HAP-1 (cell line): ENCODE measurements around the gene PGD.
A peak's percentile ranks its signal among the peaks of the same experiment; 100 is the strongest.
"Not testable (repeated sequence)": the region's sequence is repeated elsewhere in the genome, so short reads cannot be mapped to it uniquely, and the experiment has no call there.

Experiments
- DNase-seq, 2 experiments: peaks; one replicate each; pipeline ENCODE4 v3.0.0-alpha.2; 2016 to 2020; ENCODE audit warnings: low spot score in 2 of 2
- H3K27me3 ChIP-seq: fragments of 250-450 bp; sonication (Bioruptor Pico); 2 replicates; pipeline ENCODE4 v1.5.1; 2020; ENCODE audit warnings: low read depth, mild to moderate bottlenecking, moderate library complexity
- H3K36me3 ChIP-seq: fragments of 250-450 bp; sonication (Bioruptor Pico); replicated peaks from 2 replicates; pipeline ENCODE4 v1.5.1; 2020; ENCODE audit warnings: mild to moderate bottlenecking
- H3K4me1 ChIP-seq: fragments of 250-450 bp; sonication (Bioruptor Pico); 2 replicates; pipeline ENCODE4 v1.5.1; 2020; ENCODE audit warnings: mild to moderate bottlenecking
- H3K4me3 ChIP-seq: fragments of 250-450 bp; sonication (Bioruptor Pico); 2 replicates; pipeline ENCODE4 v1.5.1; 2020; ENCODE audit warnings: mild to moderate bottlenecking, moderate library complexity
- H3K9me3 ChIP-seq: fragments of 250-450 bp; sonication (Bioruptor Pico); 2 replicates; pipeline ENCODE4 v1.5.1; 2020; ENCODE audit warnings: mild to moderate bottlenecking, moderate library complexity
- in situ Hi-C: fragments of 300-500 bp; cut with MboI; formaldehyde crosslinking; loops from 3 replicates; pipeline ENCODE4 v1.14.3; 2020; ENCODE audit warnings: low sequenced_read_pairs, inconsistent platforms, mixed read lengths

The PGD gene

DNA sequence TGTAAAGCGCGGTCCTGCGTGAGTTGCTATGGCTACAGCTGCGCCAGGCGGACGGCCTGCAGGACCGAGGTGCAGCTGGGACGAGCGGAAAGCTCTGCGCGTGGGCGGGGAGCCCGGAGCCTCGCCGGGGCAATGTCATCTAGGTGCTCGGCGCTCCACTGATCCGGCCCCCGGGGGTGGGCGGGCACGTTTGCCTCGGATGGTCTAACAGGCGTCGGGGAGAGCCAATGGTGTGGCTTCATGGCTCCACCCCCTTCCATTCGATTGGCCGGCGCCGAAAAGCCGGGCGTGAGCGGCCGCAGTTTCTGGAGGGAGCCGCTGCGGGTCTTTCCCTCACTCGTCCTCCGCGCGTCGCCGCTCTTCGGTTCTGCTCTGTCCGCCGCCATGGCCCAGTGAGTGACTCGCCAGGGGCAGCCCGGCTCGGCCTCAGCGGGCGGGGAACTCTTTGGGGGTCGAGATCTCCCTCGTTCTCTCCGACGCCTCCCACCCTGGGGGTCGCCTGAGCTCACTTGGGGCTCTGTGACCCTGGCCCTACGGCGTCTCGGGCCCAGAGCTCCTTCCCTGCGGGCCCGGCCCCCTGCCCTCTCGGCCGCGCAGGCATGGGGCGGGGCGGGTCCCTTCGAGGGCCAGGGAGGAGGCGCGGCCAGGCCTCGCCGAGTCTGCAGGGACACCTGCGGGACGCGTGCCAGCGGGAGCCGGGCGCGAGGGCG is at the start of gene PGD:
PGD (plus strand) TSS at position 331 of the 710 bp plus-strand sequence; CDS start at position 385, 54 bp downstream.
- peak; percentile 98 to 100 for DNase-seq
- Histone ChIP-seq H3K27me3 (no peaks in the 10 kb centered on the region), H3K4me1 (peaks cover 14% of the 10 kb centered on the region), H3K36me3 (peaks cover 32% of the 10 kb centered on the region), H3K9me3 (peaks cover 6% of the 10 kb centered on the region; the same call in 1 of the 2 replicates), H3K4me3 (peak within 1 kb of the TSS; percentile 90)
- in situ Hi-C loops, result loop anchor here (25.0 kb wide), 1 partner anchor 88 kb away; no protein-coding TSS in a partner anchor

- no peak for DNase-seq
- no peak overlapping the region for H3K4me3 ChIP-seq
- H3K4me1 ChIP-seq, result no peaks in the 10 kb centered on the region
- H3K36me3 ChIP-seq, result peaks cover 26% of the 10 kb centered on the region
- no peaks in the 10 kb centered on the region for H3K27me3 ChIP-seq
- H3K9me3 ChIP-seq, result no peaks in the 10 kb centered on the region
- in situ Hi-C loops, result no loop called here
Measured at GRCh38 chr1:10353282-10353681, 45.6 kb upstream of the PGD start.

DNA sequence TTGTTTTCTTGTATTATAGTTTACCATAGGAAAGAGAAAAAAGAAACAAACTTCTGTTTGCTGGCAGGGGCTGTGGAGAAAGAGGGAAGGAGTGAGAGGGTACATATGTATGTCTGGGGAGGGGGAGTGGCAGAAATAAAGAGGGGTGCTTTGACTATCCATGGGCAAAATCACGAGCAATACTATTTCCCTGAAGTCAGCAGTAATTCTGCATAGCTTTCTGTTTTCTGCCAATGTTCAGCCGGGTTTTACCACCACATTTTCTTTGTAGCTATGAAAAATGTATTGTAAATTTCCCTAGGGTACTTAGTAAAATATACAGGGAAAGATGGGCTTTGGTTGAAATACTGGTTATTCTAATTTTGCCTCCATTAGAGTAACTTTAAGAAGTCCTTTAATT is 45.2 kb upstream of the PGD start:
- in situ Hi-C loops, result no loop called here
- H3K36me3 ChIP-seq, result peaks cover 22% of the 10 kb centered on the region
- H3K4me1 ChIP-seq, result no peaks in the 10 kb centered on the region
- H3K4me3 ChIP-seq, result no peak overlapping the region
- H3K9me3 ChIP-seq, result no peaks in the 10 kb centered on the region
- H3K27me3 ChIP-seq, result no peaks in the 10 kb centered on the region
- DNase-seq, result no peak

- in situ Hi-C loops, result no loop called here
- H3K27me3 ChIP-seq, result no peaks in the 10 kb centered on the region
- H3K4me1 ChIP-seq, result no peaks in the 10 kb centered on the region
- DNase-seq, result peak in 1 of 2 experiments; percentile 26
- no peak overlapping the region for H3K4me3 ChIP-seq
- H3K36me3 ChIP-seq, result peaks cover 18% of the 10 kb centered on the region
- H3K9me3 ChIP-seq, result no peaks in the 10 kb centered on the region
Measured at GRCh38 chr1:10360045-10360444, 38.8 kb upstream of the PGD start.

DNA sequence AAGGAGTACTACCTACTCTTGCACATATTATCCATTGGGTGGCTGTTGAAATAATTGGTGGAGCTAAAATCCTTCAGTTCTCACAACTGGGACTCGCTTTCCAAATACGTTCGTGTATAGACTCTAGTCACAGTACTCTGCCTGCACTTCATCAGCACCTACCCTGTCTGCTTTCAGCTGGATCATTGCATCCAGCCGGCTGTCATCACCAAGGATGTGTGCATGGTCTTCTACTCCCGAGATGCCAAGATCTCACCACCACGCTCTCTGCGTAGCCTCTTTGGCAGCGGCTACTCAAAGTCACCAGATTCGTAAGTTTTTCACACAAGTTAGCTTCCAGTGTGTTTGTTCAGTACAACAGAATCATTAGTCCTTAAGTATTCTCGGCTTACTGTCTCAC is 37.3 kb upstream of the PGD start:
- no peaks in the 10 kb centered on the region for H3K27me3 ChIP-seq
- no peak for DNase-seq
- peaks cover 29% of the 10 kb centered on the region for H3K36me3 ChIP-seq
- in situ Hi-C loops, result no loop called here
- no peak overlapping the region for H3K4me3 ChIP-seq
- no peaks in the 10 kb centered on the region for H3K9me3 ChIP-seq
- H3K4me1 ChIP-seq, result no peaks in the 10 kb centered on the region

DNA sequence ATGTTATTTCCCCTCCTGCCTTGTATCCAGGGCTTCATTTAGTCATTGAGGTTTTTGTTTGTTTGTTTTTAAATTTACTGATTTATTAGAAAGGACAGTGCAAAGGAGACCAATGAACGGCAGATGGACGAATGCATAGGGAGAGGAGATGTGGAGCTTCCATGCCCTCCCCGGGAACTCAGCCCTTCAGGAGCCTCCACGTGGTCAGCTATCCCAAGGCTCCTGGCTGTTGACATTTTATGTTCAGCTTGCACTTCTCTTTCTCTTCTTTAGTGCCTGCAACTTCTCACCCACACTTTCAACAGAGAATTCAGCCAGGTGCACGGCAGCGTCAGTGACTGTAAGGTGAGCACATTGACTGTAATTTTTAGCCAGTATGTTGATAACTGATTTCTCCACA is 30.7 kb upstream of the PGD start:
- Histone ChIP-seq H3K9me3 (no peaks in the 10 kb centered on the region), H3K36me3 (peaks cover 40% of the 10 kb centered on the region), H3K4me3 (no peak overlapping the region), H3K27me3 (no peaks in the 10 kb centered on the region), H3K4me1 (no peaks in the 10 kb centered on the region)
- in situ Hi-C loops, result no loop called here
- DNase-seq, result no peak

- no peak for DNase-seq
- Histone ChIP-seq H3K4me1 (no peaks in the 10 kb centered on the region; the same call in 1 of the 2 replicates), H3K4me3 (no peak overlapping the region), H3K36me3 (peaks cover 55% of the 10 kb centered on the region), H3K27me3 (no peaks in the 10 kb centered on the region), H3K9me3 (no peaks in the 10 kb centered on the region)
- in situ Hi-C loops, result no loop called here
Measured at GRCh38 chr1:10374442-10374860, 24.4 kb upstream of the PGD start.

DNA sequence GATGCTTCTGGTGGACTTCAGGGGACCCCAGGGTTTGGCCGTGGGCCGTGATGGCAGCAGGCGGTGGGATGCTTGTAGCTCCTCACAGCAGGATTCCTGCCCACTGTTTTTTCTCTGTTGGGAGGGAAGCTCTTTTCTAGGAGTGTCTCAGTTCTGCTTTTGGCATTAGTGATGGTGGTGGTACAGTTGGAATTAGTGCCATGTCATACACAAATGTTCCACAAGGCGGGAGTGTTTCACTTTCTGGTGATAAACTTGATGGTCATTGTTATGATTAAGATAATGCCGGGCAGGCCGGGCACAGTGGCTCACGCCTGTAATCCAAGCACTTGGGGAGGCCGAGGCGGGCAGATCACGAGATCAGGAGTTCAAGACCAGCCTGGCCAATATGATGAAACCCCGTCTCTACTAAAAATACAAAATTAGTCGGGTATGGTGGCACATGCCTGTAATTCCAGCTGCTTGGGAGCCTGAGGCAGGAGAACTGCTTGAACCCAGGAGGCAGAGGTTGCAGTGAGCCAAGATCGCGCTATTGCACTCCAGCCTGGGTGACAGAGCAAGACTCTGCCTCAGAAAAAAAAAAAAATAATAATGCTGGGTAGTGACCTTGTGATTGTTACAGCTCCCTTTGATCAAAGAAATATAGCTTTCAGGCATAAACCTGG is 21.4 kb upstream of the PGD start:
- peaks cover 52% of the 10 kb centered on the region for H3K36me3 ChIP-seq
- not testable (repeated sequence) for H3K9me3 ChIP-seq, H3K27me3 ChIP-seq, H3K4me3 ChIP-seq, H3K4me1 ChIP-seq
- in situ Hi-C loops, result loop anchor here (25.0 kb wide), 1 partner anchor 110 kb away; no protein-coding TSS in a partner anchor
- DNase-seq, result peak; percentile 77 to 83

DNA sequence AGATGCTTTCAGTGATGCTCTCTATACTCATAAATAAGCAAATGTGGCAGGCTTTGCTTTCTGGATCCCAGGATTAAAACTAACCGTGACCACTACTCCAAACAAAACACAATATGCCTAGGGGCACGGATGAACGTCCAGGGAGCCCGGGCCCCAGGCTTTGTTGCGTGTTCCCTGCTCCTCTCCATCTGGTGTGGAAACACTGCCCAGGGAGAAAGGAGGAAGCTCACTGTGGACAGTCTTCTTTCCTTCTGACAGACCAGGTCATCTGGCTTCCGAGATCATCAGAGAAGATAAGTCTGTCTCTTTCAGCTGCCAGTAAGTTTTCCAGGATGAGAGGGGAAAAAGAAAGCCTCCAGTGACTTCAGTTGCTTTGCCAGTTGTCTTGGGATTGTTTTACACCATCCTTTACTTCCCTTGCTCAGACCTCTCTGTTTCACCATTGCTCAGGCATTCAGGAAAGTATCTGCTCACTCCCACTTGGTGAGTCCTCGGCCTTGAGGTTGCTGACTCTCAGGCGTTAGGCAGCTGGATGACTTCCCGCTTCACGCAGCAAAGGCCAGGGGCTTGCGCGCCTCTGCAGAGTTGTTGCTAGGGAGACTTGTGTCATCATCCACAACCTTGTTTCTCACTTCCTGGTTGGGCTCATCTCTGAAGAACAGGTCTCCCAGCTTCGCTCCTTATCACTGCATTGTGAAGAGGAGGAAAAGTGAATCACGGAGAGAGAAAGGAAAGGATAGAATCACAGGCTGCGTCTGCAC is 20.6 kb upstream of the PGD start:
- no peak for DNase-seq
- in situ Hi-C loops, result loop anchor here (25.0 kb wide), 1 partner anchor 109 kb away; no protein-coding TSS in a partner anchor
- Histone ChIP-seq H3K9me3 (no peaks in the 10 kb centered on the region), H3K4me1 (no peaks in the 10 kb centered on the region; the same call in 1 of the 2 replicates), H3K27me3 (no peaks in the 10 kb centered on the region), H3K36me3 (peaks cover 52% of the 10 kb centered on the region), H3K4me3 (no peak overlapping the region)

GRCh38 chr1:10379101-10379620 is 19.7 kb upstream of the PGD start:
- Histone ChIP-seq H3K4me1 (no peaks in the 10 kb centered on the region; the same call in 1 of the 2 replicates), H3K9me3 (no peaks in the 10 kb centered on the region), H3K4me3 (no peak overlapping the region), H3K36me3 (peaks cover 46% of the 10 kb centered on the region), H3K27me3 (no peaks in the 10 kb centered on the region)
- in situ Hi-C loops, result loop anchor here (25.0 kb wide), 1 partner anchor 108 kb away; no protein-coding TSS in a partner anchor
- no peak for DNase-seq

DNA sequence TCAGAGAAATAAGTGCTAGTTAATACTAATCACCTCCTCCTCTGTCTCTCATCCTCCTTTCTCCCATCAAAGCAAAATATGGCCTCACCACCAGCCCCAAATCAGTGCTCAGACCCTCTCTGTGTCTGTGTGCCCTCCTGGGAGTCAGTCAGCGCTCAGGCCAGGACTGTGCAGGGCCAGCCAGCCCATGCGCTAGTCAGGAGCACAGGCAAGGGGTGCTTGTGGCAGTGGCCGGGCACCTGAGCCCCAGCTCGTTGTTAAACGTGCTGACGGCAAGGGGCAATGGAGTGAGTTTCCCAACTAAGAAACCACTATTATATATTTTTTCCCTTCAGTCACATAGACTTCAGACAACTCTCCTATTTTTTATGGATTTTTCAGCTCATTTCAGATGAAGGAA is 19.2 kb upstream of the PGD start:
- Histone ChIP-seq H3K4me1 (no peaks in the 10 kb centered on the region; the same call in 1 of the 2 replicates), H3K4me3 (no peak overlapping the region), H3K27me3 (no peaks in the 10 kb centered on the region), H3K9me3 (no peaks in the 10 kb centered on the region), H3K36me3 (peaks cover 41% of the 10 kb centered on the region)
- in situ Hi-C loops, result loop anchor here (25.0 kb wide), 1 partner anchor 108 kb away; no protein-coding TSS in a partner anchor
- no peak for DNase-seq

DNA sequence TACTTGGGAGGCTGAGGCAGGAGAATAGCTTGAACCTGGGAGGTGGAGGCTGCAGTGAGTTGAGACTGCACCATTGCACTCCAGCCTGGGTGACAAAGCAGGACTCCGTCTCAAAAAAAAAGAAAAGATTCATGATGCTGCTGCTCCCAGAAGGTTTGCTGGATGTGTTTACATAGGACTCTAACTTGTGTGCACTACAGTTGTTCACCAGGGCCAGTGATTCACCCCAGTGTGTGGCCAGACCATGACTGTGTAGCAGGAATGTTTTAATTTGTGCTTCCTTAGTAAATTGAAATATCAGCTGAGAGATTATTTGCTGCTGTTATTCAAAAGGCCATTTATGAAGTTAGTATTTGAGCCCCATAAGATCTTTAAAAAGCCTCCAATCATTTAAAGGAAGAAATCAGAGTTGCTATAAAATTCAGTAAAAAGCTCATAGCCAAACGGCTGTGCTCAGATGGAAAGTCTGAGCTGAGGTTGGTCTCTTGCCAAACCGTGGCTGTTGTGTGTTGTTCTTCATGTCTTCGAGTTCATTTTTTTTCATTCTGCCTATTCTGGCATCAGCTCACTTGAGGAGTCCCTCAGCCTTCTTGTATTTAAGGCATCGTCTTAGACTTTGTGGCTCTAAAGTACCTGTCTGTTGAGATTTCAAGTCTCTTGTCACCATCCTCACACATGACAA is 18.1 kb upstream of the PGD start:
- in situ Hi-C loops, result loop anchor here (25.0 kb wide), 1 partner anchor 107 kb away; no protein-coding TSS in a partner anchor
- Histone ChIP-seq H3K9me3 (no peaks in the 10 kb centered on the region), H3K4me1 (no peaks in the 10 kb centered on the region; the same call in 1 of the 2 replicates), H3K27me3 (no peaks in the 10 kb centered on the region), H3K4me3 (no peak overlapping the region), H3K36me3 (peaks cover 33% of the 10 kb centered on the region)
- no peak for DNase-seq

- DNase-seq, result no peak
- in situ Hi-C loops, result loop anchor here (25.0 kb wide), 1 partner anchor 104 kb away; no protein-coding TSS in a partner anchor
- no peaks in the 10 kb centered on the region for H3K9me3 ChIP-seq
- peaks cover 14% of the 10 kb centered on the region for H3K36me3 ChIP-seq
- H3K27me3 ChIP-seq, result no peaks in the 10 kb centered on the region
- no peak overlapping the region for H3K4me3 ChIP-seq
- peaks cover 8% of the 10 kb centered on the region for H3K4me1 ChIP-seq
Measured at GRCh38 chr1:10383630-10384029, 15.2 kb upstream of the PGD start.
